NCI-H1694 (cell line): Measurements from ENCODE around the gene PLD6.

ENCODE experiments used
- DNase-seq: peaks from one replicate; lab custom pipeline; 2025; lab: John Stamatoyannopoulos, UW

Gene PLD6

DNA sequence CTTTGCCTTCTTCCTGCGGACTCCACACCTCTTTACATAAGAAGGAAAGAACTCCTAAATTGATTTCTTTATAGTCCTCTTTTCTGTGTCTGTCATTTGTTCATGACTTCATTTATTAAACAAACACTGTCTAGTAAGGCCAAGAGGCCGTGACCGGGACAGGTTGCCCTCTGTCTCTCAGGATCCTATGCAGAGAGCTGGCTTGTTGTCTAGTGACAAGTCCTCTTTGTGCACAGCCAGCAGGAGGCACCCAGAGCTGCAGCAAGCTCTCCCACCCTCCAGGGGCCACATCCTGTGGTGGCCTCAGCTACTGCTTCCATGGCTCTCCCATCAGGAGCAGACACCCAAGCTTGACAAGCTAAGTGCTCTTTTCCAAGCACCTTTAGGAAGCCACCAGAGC lies 50.6 kb downstream of the PLD6 start:
- no peak for DNase-seq

DNA sequence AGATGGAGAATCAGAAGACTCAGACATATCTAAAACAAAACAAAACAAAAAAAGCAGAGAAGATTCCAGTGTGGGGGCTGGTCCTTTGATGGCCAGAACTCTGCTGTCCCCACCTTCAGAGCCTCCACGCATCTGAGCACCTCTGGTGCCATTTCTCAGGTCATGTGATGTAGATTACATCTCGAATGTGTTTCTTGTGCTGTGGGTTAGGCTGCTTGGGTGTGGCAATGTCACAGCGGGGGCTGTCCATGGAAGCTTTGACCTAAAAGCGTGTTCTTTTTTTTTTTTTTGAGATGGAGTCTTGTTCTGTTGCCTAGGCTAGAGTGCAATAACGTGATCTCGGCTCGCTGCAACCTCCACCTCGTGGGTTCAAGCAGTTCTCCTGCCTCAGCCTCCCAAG lies 51.2 kb downstream of the PLD6 start:
- DNase-seq: no peak

DNA sequence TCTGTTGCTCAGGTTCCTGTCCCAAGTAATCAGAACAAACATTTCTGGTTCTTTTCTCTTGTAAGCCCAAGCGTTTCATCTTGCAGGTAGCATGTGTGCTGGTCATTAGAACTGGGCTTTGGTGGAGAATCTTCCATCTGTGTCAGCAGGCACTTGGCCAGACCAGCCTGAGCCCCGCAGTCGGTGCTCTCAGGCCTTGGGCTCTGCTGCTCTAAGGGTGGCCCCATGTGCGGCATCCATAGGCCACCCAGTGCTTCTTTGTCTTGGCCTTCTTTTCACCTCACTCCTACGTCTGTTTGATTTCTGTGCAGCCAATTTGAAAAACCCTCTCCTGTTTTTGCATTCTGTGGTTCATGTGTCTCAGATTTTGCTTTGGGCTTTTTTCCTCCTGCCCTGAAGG lies 51.6 kb downstream of the PLD6 start:
- no peak for DNase-seq

DNA sequence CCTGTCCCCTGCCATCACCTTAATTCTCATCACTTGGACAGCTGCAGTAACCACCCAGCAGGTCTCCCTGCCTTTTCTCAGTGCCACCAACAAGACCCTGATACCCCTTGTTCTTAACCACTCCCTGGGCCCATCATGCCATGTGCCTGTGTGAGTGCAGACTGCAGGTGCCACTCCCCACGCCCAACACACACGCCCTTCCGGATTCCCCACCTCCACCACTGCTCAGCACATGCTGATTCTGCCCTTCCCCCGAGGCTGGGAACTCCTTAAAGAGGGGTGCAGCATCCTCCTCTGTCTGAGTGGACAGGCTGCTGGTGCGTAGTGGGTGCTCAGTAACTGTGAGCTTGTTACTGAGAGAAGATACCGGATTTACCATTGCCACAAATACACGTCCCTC lies 52.4 kb downstream of the PLD6 start:
- no peak for DNase-seq

DNA sequence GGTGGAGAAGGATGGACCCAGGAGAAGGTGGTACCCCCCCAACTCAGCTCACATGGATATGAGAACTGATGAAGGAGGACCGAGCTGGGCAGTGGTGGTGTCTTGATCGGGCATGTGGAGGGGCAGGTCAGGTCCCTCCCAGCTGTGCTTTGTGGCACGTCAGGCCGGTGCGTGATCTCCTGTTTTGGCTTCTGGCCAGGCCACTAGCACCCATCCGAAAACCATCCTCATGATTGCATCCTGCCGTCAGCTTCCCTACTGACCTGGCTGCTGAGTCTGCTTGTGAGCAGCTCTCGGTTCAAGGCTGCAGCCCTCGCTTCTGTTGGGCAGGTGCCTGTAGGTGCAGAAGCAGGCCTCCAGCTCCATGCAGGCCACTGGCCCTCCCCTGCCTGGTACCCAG lies 53.1 kb downstream of the PLD6 start:
- no peak for DNase-seq

DNA sequence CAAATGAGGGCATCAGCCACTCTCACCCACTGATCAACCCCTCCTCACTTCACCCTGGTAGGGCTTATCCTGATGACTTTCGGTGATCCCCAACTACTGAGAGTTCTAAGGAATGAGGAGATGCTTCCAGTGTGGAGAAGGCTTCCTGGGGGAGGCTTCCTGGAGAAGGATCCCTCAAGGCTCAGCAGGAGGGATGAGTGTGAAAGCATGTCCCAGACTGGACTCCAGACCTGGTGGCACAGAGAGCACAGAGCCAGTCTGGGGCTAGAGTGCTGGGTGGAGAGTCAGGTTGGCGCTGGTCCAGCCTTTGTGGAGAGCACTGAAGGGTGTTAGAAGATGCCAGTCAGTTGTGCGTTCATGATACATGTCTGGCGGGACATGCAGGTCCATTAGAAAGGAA lies 53.7 kb downstream of the PLD6 start:
- DNase-seq: no peak

DNA sequence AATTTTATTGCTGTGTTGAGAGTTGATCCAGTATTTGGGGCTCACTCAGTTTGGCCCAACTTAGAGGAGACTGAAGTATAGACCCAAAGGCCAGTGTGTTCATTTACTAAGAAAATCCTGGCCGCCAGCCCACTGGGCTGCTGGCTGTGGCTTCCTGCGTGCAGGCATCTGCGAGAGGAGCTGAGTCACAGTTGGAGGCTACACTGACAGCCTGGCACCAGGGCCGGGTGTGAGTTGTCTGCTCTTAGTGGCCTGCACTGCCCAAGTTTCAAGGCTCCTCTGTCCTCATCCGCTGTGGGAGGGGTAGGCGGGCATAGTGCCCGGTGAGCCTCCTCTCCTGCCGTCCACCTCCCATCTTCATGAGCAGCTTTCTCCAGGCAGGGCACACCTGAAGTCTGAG lies 54.2 kb downstream of the PLD6 start:
- DNase-seq: peak; percentile 45

DNA sequence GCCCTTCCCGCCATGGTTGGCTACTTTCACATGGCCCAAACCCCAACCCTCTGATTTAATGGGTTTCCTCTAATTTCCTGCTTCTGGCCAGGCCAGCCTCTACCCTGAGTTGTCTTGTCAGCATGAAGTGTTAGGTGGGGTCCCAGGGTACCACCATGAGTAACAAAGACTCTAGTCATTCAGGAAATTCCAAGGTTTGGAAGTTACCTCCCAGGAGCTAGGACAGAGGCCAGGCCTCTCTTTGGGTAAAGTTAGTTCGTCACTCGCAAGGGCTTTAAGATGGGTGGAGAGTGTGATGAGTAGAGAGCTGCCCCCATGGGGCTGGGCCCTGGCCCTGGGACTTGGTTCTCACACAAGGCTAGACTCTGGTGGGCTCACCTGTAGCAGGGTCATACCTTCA lies 54.6 kb downstream of the PLD6 start:
- DNase-seq: no peak

DNA sequence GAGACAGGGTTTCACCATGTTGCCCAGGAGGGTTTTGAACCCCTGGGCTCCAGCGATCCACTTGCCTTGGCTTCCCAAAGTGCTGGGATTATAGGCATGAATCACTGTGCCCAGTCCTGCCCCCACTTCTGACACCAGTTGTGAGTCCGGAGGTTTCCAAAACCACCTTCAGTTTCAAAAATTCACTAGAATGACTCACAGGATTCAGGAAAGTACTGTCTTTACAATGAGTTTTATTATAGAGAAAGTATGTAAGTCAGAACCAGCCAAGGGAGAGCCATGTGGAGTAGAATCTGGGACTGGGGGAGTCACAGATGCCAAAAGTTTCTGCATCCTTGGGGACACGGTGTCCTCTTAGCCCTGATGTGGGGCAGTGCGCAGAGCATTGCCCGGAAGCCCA lies 55.1 kb downstream of the PLD6 start:
- DNase-seq: no peak
